Fibroblast of the conjunctiva (primary cell): ENCODE results near the gene SLCO2A1.
A peak's percentile ranks its signal among the peaks of the same experiment; 100 is the strongest.

ENCODE experiments used
- DNase-seq: peaks from one replicate; pipeline ENCODE4 v3.0.0-alpha.2; 2010; ENCODE audit warnings: low read depth

SLCO2A1 gene

DNA sequence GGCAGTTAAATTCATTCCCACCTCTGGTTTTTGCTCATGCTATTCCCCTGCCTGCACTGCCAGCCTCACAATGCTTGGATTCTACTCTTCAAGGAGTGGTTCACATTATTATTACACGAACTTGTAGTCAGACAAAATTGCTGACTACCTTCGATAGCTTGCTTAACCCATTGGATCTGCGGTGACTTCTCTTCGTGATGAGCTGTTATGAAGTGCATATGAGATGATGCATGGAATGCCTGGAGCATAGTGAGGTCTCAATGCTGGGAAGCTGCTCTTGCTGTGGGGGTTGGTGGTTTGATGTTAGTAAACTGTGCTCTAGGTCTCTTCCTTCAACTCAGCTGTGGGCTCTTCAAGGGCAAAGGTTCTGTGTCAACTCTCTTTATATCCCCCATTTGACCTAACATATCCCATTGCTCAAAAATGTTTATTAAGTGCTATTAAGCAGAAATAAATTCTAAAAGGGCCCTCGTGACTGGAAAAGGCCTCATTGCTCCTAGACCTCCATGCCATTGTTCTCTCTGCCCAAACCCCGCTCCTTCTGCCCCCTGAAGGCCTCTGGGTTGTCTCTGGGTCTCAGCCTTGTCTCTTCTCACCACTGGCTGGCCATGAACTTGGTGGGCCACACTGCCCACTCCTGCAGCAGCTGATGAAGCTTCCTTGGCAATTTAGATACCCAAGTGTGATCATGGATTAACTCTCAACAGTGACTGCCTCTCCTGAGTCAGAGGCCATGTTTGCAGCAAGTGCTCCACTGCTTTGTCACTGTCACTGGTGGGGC is 4.5 kb upstream of the SLCO2A1 start:
- no peak for DNase-seq

DNA sequence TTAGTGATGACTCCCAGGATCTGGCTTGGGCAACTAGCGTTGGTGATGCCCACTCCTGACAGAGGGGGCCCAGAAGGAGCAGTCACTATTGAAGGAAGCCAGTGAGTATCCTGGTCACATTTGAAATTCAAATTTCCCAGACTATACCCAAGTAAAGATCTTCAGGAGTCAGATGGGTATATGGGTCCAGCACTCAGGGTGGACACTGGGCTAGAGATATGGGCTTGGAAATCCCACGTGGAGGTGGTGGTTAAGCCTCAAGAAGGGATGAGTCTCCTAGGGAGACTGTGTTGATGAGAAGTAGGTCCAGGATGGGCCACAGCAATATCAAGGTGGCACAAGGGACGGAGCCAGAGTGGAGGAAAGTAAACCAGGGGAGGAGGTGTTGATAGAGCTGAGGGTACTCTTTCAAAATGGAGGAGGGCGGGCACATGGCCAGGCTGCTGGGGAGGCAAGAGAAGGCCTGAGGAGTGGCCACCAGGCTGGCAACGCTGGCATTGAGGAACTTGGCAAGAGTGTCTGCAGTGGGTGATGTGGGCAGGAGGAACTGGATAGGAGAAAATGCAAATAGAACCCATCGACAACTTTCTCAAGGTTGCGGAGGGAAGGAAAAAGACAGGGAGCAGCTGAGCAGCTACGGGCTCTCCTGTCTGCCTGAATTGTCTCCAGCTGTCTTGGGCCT is 3.7 kb upstream of the SLCO2A1 start:
- no peak for DNase-seq

DNA sequence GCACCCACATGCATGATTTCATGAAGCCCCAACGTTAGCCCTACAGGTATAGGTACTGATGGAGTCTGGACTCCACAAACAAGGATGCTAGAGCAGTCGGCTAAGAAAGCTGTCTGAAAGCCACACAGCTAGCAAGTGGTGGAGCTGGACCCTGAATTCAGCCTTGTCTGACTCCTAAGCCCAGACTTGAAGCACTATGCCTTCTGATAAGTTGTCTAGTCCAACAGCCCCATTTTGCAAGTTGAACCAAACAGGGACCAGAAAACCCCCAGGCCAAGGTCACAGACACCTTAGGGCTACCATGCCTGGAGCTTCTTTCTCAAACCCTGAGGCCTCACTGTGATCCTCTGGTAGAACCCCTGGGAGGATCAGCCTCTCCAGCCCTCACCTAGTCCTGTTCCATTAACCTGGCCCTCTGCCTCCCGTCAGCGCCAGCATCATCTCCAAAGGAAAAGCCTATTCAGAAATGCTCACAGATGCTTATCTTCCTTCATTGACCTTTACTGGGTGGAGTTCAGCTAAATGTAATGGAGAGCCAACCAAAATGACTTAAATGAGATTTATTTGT is 1.7 kb upstream of the SLCO2A1 start:
- no peak for DNase-seq

DNA sequence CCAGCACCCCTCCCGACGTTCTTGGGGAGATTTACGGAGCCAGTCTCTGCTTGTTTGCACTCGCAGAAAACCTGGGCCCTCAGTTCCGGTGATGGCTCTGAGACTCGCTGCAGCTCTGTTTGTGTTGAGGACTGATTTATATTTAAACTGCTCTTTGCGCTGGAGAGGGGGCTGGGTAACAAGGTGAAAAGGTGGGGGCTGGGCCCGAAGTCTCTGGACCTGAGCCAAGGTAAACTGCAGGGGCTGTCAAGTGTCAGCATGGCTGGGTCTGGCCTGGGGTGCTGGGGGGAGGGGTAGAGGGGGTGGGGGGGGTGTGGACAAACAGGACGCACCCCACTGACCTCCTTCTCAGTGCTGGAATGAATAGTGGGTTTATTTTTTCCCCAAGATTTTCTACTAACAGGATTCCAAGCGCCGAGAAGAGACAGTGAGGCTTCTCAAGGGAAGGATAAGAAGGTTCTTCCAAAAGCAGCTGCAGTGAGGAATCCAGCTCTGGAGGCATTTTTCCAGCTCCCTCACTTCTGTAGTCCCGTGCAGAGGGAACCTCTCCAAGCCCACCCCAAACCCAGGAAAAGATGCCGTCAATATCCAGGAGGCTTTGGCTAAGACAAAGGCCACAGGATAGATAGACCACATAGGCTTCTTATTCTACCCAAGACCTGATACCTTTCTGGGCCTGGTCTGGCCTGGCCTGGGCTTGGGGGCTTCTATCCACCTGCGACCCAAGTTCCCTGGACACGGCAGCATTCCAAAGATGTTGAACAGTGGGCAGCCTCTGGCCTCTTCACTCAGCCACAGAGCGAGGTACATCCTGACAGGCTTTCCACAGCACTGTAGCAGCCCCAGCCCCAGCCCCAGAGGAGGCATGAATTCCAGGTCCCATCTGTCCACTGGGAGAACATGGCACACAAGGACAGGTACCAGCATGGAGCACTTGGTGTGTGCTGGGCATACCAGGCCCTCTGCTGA is 938 bp upstream of the SLCO2A1 start:
- DNase-seq: no peak

DNA sequence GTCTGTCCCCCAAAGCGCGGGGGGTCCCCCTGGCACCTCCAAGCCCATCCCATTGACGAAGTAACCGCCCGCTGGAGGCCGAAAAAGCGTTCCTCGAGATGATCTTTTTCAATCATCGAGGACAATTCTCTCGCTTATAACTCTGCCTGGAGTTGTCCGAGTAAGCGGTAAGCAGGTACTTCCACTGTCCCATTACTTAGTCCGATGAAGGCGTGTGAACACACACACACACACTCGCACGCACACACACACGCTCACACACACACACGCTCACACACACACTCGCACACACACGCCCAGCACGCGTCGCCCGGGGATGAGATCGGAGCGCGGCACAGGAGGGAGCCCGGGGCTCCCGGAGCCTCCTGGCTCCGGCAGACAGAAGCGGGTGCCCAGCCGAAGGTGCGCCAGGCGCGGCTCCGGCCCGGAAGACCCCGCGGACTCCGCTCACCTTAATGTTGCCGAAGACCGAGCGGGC is 430 bp downstream of the SLCO2A1 start:
- no peak for DNase-seq

DNA sequence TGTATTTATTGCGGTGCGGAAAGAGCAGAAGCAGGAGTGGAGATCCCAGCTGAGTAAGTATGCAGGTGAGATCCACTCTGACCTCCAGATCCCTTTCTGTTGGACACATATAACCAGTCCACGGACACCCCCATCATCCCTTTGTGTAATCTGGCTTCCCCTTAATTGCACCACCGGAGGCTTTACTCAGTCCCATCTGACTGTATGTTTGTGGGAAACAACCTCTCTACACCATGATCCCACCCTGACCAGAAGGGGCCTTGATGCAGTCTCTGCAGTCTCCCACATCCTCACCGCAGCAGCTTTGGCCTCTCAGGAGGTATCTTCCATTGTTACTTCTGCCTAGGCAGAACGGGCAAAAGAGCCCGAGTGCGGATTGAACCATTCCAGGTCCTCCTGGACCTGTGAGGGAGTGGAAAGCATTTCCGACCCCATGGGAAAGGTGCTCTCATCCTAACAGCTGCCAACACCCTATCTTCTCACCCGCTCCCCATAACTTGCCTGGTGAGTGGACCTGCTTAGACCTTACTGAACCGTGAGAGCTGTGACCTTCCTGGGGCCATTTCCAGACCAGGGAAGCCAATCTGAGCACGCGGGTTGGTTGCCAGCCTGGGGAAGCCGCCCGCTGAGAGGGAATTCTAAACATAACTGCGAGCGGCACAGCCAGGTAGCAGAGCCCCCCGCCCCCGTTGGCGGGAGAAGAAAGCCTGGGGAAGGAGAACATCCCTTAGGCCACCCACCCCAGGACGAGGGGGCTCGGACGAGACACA is 1.1 kb downstream of the SLCO2A1 start:
- no peak for DNase-seq

DNA sequence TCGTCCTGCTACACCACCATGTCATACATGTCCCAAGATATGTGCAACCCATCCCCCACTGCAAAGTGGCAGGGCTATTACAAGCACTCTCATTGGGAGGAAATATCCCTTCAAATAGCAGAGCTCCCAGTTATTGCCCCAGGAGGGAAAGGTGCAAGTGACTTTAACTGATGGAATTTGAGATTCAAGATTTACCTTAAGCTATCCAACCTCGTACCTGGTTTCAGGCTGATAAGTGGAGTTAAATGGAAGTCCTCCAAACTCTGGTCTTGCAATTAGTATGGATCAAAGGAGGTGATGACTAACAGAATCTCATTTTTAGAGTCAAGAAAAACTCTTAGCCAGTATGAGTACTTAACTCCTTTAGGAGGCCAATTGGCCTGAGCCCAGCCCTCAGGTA is 2.1 kb downstream of the SLCO2A1 start:
- no peak for DNase-seq

DNA sequence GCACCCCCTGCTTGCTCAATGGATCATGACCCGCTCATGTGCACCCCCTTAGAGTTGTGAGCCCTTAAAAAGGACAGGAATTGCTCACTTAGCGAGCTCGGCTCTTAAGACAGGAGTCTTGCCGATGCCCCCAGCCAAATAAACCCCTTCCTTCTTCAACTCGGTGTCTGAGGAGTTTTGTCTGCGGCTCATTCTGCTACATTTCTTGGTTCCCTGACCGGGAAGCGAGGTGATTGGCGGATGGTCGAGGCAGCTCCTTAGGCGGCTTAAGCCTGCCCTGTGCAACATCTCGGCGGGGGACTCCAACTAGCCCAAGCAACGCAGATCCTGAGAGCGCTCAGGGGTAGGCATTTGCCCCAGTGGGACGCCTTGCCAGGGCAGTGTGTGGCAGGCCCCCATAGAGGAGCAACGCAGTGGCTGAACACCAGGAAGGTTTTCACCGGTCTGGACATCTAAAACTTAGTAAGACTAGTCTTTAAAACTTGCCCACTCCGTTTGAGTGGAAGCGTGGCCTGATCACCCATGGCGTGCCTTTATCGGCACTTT is 9.5 kb downstream of the SLCO2A1 start:
- DNase-seq: no peak

DNA sequence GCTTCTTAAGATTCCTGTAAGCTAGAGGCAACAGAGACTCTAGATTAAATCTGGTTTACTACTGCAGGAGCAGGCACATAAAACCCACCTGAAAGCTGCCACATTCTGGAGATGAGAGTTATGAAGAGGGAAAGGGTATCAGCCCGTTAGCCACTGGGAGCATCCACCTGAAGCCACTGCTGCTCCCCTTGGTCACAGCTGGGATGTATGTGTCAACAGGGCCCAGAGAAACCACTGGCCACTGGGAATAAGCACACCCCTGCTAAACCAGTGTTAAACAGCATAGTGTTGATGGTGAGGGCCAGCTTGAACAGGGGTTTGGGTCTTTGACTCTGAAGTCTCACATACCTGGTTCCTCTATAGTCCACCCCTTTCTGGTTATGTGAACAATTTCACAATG is 10.9 kb downstream of the SLCO2A1 start:
- no peak for DNase-seq

DNA sequence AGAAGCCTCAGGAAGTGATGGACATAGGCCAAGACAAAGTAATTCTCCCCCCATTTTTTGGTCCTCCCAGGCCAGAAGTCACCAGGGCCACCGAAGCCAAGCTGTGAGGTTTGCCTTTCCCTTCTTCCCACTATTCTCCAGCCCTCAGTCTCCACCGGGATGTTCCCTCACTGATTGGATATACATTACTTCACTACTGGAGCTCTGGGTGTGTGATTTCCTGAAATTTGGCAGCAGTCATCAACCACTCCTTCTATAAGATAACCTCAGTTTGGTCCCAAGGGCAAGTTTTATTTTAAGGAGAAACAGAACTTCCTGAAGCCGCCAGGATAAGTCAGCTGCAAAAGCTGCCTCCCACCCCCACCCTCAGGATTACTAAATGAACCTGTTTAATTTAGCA is 11.3 kb downstream of the SLCO2A1 start:
- DNase-seq: no peak

DNA sequence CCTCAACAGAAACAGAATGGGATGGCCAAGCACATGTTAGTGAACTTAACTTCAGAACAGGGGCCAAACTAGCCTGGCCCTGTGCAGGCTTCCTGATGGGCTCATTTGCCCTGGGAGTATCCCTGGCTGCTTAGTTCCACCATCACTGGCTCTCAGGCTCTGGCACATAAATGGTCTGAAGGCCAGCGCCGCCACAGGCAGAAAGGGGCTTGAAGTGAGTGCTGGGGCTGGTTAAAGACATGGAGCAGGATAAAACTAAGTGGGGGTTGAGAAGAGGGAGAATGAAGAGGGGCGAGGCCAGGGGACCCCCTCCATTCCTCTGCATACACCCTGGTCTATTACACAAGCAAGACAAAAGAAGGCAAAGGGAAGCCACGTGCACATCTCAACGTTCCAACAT is 12.2 kb downstream of the SLCO2A1 start:
- DNase-seq: no peak

DNA sequence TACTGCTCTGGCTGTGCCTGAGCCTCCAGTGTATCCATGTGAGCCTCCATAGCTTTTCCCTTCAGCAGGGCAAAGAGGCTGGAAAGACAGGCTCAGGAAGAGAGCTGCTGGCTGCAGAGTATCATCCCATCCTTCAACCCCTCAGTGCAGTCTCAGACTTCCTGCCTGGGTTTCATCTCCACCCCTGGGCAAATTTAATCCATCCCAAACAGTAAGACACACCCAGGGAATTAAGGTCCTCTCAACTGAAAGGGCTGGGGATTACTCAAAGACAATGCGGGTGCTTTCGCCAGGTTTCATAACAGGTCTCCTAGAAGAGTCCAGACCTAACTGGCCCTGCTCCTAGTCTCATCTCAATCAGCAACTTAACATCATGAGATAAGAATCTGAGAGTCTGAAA is 15.5 kb downstream of the SLCO2A1 start:
- DNase-seq: no peak

DNA sequence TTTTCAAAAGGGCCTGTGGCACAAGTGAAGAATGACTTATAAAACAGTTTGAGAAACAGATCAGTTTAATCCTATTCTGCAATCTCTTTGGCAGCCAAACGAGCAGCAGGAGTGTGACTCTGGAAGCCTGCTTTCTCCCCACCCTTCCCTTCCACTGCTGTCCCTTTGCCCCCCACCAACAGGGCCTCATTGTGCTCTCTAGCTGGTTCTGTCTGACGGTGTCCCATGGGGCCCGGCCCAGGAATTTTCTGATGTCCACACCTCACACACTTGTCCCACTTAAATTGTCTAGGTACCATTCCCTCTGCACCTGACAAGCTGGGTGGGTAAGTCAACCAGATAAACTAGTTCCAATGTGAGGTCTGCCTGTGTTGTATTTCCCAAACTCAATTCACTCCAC is 16.4 kb downstream of the SLCO2A1 start:
- DNase-seq: no peak

DNA sequence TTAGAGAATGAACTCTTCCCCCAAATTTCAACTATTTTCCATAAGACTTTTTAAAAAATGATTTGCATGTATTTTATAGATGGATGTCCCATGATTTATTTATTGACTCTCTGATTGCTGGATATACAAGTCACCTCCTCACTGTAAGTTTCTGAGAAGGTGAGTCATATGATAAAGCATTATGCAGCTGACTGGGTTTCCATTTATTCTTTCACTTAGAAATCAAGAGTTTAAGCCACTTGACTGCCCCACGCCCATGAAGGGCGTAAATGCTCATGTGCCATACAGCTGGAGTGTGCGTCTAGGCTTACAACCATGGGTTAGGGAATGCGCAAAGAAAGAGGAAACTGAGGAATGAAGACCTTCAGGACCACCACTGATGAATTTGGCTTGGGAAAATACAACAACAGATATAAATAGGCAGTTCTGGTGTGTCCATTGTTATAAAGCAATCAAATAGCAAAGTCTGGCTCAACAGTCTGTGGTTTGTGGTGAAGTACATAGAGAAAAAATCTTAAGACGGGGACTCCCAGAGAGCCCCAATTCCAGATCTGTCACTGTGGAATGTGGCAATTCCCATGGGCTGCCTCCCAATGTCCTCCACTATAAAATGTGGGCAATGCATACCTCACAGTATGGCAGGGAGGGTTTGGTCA is 20.3 kb downstream of the SLCO2A1 start:
- DNase-seq: no peak

DNA sequence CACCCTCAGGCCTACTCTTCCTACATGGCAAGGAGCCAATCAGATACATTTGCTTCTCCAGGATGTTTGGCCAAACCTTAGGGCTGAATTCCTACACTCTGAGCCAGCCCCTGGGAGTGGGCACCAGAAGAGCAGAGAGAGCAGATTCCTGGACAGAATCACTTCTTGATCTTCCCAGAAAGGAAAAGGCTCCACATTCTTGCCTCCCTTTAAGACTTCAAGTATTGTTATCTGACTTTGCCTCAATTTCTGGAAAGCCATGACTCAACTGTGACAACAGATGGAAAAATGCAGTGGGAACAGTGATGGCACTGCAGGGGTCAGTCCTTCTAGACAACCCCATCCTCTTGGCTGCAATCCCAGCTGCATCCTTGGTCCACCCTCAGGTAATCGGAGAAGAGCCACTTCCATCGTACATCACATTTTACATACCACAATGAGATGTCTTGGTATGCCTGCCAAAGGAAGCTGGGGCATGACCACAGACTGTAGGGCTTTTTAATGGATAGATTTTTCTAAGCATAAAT is 21.0 kb downstream of the SLCO2A1 start:
- no peak for DNase-seq

DNA sequence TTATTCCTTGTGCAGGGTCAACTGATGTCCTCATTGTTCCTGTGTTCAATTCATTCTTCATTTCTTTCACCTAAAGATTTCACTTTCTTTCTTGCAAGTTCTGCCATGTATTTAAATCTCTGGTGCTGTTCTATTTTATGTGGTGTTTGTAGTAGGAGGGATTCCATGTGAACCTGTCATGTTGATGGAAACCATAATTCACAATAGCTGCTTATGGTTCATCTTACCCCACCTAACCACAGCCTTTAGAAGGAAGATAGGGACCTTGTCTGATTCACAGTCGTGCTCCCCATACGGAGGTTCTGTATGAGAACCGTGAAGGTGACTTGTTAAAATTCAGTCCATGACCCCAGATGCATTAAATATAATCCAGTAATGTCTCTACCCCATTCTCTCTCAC is 21.9 kb downstream of the SLCO2A1 start:
- no peak for DNase-seq

DNA sequence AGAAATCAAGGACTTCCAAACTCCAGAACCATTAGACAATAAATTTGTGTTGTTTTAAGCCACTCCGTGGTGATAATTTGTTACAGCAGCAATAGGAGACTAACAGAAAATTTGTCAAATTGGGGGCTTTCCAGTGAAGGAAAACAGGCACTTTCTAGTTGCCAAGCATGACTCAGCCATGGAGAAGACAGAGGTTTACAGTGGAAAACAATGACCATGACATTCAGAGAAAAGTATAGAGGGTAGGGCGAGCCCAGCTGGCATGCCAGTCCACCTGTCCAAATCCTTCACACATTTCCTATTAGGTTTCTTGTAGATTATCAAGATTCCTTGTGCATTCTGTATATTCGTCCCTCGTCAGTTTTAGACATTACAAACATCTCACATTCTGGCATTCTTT is 24.9 kb downstream of the SLCO2A1 start:
- DNase-seq: no peak

DNA sequence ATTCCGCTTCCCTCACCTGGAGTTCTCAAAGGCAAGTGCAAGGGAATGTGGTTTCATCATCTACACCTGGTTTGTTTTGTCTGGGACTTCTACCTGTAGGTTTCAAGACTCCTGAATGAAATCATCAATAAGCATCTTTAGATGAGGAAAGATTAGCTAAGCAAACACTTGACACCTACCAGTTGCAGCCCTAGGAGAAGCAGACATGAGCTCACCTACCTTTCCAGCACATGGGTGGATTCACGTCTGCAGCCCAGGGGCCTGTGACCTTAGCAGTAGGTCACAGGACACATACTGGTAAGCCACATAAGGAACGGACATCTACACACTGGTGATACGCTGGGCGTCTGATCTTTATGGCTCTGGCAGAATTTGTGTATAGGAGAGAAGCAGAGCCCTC is 26.7 kb downstream of the SLCO2A1 start:
- DNase-seq: no peak

DNA sequence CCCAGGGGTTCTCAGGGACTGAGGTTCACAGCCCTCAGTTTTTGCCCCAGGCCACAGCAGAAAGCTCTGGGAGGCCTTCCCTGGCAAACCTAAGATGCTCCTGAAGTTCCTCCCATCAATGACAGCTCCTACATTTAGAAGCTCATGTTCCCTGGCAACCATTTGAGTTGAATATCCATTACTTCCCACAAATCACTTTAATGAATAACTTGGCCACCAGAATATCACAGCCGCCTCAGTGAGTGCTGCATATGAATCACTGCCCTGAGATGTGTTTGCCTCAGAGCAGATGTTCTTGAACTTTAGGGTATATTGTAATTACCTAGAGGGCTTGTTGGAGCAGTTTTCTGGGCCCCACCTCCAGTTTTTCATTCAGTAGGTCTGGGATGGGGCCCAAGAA is 27.4 kb downstream of the SLCO2A1 start:
- DNase-seq: peak; percentile 22

DNA sequence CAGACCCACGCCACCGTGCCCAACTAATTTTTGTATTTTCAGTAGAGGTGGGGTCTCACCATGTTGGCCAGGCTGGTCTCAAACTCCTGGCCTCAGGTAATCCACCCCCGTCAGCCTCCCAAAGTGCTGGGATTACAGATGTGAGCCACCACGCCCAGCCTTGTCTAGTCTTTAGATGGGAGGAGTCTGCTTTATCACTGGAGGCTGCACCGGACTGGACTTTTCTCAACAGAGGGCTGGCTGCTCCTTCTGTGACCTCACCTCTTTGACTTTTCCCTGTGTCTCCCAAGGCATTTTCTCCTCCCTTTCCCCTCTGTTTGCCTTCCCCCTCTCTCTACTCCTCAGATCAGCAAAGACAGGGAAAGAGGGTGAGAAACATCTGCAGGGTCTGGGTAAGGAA is 28.5 kb downstream of the SLCO2A1 start:
- DNase-seq: no peak
